Fibroblast of skin of abdomen (primary cell): Measurements from ENCODE around the gene MARS1.

Experiments
- DNase-seq: peaks from one replicate; pipeline ENCODE4 v3.0.0-alpha.2; 2013

The MARS1 gene

DNA sequence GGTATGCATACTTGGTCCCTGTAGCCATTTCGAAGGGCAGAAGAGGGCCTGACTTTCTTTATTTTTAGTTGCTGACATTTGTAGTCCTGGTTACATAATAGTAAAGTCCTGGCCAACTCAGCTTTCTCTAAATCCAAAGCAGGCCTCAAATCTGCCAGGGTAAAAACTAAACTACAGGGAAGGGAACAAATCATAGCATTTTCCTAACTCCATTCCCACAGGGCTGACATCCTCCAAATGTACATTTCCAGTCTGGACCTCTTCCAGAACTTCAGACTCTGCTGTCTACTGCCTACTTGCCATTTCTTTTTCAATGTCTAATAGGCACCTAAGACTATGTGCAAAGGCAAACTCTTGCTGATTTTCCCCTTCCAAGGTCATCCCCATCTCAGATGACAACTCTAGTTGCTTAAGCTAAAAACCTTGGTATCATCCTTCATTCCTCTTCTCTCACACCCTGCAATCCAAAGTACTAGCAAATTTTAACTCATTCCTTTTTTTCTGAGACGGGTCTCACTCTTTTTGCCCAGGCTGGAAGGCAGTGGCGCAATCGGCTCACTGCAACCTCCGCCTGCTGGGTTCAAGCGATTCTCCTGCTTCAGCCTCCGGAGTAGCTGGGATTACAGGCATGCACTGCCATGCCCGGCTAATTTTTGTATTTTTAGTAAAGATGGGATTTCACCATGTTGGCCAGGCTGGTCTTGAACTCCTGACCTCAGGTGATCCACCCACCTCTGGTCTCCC is 30.5 kb downstream of the MARS1 start:
- DNase-seq = no peak

GRCh38 chr12:57518920-57519795 is 31.3 kb downstream of the MARS1 start:
- DNase-seq = peak; percentile 47

DNA sequence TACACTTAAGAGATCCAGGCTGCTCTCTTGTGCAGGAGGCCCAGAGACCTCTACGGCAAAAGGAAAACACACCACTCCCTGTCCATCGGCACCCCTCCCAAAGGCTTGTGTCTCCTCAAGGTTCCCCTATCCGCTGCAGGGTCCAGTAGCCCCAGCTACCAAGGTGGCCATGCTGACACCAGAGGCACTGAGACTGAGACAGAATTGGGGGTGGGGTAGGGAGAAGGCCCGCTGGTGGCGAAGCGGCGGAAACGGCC is 31.9 kb downstream of the MARS1 start:
- DNase-seq = peak; percentile 27

DNA sequence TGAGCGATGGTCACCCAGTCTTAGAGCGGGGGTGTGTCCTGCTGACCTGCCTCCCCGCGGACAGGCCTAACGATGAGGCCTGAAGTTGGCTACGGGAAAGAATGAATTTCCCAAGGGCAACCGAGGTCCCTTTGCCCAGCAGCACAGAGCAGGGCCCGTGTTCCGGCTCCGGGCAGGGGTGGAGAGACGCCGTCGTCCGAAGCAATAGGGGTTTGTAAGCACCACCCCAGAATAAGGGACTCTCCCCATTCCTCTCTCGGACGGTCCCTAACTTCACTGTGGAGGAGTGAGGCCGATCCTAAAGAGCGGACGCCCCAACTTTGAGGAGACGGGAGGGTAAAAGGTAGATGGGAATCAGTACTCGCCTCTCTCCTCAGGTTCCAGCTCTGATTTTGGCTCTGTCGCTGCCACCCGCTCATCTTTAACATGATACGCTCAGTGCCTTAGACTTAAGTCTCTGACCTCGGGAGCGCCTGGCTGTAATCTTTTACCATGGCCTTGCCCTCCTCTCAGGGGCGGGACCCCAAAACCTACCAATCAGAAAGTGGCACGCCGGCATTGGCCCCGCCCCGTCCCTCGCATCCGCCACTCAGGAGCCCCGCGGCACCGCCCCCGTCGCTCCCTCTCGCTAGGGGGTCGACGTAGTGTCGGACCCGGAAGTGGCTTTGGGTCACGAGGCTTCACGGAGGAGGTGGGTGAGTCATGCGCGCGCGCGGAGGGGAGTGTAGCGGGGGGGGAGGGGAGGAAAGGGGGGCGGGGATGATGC is 32.4 kb downstream of the MARS1 start, which contains the start of gene DDIT3:
DDIT3 (minus strand) TSS at position 462 of the 766 bp plus-strand sequence. CDS start 3,108 bp downstream, outside the sequence.
- DNase-seq = peak; percentile 99

- peak; percentile 75 for DNase-seq
Measured at GRCh38 chr12:57521525-57522010, 33.7 kb downstream of the MARS1 start.

- peak; percentile 97 for DNase-seq
Measured at GRCh38 chr12:57522011-57522886, 34.4 kb downstream of the MARS1 start, which contains the start of gene MBD6. Gene MBD6 (plus strand): TSS chr12:57522824. CDS start chr12:57524304, 1,480 bp downstream.

DNA sequence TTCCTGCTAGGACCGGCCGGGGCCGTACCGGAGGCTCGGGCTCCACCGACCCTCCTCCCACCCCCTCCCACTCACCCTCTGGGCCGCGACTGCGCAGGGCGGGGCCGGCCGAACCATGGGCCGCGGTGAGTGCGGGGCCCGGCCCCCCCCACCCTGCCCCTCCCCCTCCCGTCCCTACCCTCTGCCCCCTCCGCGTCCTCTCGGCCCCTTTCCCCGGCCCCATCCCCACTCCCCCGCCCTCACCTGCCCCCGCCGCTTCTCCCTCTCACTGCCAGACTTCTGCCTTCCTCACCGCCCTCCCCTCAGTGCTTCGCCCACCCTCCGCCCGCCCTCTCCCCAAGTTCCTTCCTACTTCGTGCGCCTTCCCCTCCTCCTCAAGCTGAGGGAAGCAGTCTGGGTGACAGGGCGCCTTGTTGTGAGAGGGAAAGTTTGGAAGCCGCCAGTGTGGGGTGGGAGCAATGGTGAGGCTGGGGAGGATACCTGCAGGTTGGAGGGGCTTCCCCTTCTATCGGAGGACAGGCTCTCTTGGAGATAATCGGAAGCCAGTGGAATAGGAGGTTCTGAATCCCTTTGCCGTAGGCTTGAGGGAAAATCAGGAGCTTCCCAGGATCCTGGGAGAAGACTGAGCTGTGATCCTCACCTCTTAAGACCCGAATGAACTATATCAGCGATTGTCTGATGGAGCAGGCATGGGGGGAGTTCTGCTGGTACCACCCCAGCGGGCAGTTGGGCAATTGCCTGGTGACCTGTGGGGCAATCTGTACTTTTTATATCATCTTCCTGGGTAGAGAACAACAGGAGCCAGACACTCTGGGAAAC is 35.2 kb downstream of the MARS1 start:
- peak; percentile 61 for DNase-seq

DNA sequence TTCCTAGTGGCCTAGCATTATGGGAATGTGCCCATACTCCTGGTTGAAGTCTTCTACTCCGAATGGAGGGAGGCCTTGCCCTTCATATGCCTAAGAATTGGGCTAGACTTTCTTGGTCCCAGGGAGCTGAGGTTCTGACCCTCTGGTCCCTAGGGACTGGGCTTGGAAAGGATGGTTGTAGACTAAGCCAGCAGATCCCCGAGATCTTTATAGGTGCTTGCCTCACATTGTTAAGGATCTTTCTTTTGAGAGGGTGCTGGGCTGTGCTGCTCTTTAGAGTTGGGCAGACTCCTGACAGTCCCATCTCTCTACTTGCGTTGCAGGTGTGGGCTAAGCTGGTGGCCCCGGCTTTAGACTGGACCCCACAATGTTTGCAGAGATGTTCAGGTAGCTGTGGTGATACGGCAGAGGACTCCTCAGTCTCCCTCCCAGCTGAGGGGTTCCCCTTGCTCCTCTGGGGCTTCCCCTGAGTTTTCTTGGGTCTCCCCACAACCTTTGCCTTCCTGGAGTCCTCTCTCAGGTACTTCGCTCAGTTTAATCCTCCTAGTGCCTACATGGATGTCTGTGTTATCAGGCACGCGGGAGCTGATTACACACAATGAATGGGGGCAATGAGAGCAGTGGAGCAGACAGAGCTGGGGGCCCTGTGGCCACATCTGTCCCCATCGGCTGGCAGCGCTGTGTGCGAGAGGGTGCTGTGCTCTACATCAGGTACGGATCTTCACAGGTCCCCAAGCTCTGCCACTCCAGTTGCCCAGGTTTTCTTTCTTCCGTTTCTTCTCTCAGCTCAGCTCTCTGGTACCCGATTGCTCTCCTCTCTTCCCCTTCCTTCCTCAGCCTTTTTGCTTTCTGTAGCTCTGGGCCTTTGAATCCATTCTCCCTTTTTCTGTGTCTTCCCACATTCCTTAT is 36.1 kb downstream of the MARS1 start:
- DNase-seq = no peak

- DNase-seq = no peak
Measured at GRCh38 chr12:57524814-57525614, 37.1 kb downstream of the MARS1 start.

DNA sequence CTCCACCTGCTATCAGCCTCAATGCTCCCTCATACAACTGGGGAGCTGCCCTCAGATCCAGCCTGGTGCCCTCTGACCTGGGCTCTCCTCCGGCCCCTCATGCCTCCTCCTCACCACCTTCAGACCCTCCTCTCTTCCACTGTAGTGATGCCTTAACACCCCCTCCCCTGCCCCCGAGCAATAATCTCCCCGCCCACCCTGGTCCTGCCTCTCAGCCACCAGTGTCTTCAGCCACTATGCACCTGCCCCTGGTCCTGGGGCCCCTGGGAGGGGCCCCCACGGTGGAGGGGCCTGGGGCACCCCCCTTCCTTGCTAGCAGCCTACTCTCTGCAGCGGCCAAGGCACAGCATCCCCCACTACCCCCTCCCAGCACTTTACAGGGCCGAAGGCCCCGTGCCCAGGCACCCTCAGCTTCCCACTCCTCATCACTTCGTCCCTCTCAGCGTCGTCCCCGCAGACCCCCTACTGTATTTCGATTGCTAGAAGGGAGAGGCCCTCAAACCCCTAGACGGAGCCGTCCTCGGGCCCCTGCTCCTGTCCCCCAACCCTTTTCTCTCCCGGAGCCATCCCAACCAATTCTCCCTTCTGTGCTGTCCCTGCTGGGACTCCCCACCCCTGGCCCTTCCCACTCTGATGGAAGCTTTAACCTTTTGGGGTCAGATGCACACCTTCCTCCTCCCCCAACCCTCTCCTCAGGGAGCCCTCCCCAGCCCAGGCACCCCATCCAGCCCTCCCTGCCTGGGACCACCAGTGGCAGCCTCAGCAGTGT is 37.9 kb downstream of the MARS1 start:
- DNase-seq = no peak

DNA sequence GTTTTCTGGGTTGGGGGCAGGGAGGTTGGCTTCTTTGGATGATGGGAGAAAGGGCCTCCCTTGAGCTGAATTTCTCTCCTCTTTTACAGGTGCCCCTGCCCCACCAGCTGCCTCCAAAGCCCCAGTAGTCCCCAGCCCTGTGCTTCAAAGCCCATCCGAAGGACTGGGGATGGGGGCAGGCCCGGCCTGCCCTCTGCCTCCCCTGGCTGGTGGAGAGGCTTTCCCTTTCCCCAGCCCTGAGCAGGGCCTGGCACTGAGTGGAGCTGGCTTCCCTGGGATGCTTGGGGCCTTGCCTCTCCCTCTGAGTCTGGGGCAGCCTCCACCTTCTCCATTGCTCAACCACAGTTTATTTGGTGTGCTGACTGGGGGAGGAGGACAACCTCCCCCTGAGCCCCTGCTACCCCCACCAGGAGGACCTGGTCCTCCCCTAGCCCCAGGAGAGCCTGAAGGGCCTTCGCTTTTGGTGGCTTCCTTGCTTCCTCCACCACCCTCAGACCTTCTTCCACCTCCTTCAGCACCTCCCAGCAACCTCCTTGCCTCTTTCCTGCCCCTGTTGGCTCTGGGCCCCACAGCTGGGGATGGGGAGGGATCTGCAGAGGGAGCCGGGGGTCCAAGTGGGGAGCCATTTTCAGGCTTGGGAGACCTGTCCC is 38.7 kb downstream of the MARS1 start:
- DNase-seq = no peak

- no peak for DNase-seq
Measured at GRCh38 chr12:57527184-57527583, 39.3 kb downstream of the MARS1 start.

- no peak for DNase-seq
Measured at GRCh38 chr12:57528176-57528575, 40.3 kb downstream of the MARS1 start.

DNA sequence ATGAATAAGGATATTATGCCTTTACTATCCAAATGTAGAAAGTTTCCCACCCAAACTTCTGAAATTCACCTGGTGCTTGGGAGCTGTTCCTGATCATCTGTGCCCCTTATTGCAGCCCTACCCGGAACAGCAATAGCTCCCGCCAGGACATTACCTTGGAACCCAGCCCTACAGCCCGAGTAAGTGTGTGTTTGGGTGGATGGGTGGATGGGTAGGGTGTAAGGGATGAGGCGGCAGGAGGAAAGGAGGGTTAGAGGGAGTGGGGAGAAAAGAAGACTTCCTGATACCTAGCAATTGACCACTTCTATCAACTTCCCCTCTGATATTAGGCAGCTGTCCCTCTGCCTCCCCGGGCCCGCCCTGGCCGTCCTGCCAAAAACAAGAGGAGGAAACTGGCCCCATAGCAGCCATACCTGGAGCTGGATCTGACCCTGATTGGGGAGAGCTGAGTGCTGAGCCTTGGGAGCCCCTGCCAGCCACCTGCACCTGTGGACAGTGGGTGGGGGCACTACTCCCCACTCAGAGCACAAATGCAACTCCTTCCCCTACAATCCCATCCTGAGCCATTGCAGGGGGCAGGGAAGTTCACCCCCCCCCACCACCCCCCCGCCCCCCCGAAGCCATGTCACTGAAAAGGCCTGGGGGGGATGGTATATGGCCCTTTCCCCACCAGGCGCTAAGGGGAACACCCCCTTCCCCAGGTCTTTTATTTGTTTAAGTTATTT is 41.1 kb downstream of the MARS1 start:
- DNase-seq = no peak

GRCh38 chr12:57529831-57530230 is 42.0 kb downstream of the MARS1 start:
- DNase-seq = no peak

GRCh38 chr12:57530396-57531142 is 42.7 kb downstream of the MARS1 start:
- no peak for DNase-seq
